RKO (cell line): ENCODE results near the gene CAPN12.

Experiments used
- DNase-seq: peaks from one replicate; pipeline ENCODE4 v3.0.0-alpha.2; 2016; ENCODE audit warnings: low spot score

The CAPN12 gene

GRCh38 chr19:38737921-38738737 is 6.1 kb downstream of the CAPN12 start:
- no peak for DNase-seq

- no peak for DNase-seq
Observed at GRCh38 chr19:38737281-38737865, 6.9 kb downstream of the CAPN12 start.

GRCh38 chr19:38736413-38737280 is 7.6 kb downstream of the CAPN12 start:
- no peak for DNase-seq

- peak; percentile 75 for DNase-seq
Observed at GRCh38 chr19:38736036-38736412, 8.2 kb downstream of the CAPN12 start.

GRCh38 chr19:38735257-38735686 is 9.0 kb downstream of the CAPN12 start:
- no peak for DNase-seq

- DNase-seq: no peak
Observed at GRCh38 chr19:38734426-38735256, 9.6 kb downstream of the CAPN12 start.

GRCh38 chr19:38734176-38734425 is 10.2 kb downstream of the CAPN12 start:
- DNase-seq: no peak

- no peak for DNase-seq
Observed at GRCh38 chr19:38733493-38734175, 10.6 kb downstream of the CAPN12 start.

- no peak for DNase-seq
Observed at GRCh38 chr19:38733241-38733492, 11.1 kb downstream of the CAPN12 start.

GRCh38 chr19:38731654-38732301 is 12.5 kb downstream of the CAPN12 start:
- no peak for DNase-seq

GRCh38 chr19:38730731-38731589 is 13.3 kb downstream of the CAPN12 start:
- DNase-seq: no peak

GRCh38 chr19:38730470-38730730 is 13.9 kb downstream of the CAPN12 start:
- DNase-seq: no peak

- DNase-seq: peak; percentile 62
Observed at GRCh38 chr19:38729653-38730469, 14.4 kb downstream of the CAPN12 start.

GRCh38 chr19:38728752-38729541 is 15.3 kb downstream of the CAPN12 start:
- no peak for DNase-seq

GRCh38 chr19:38727868-38728660 is 16.2 kb downstream of the CAPN12 start:
- no peak for DNase-seq

GRCh38 chr19:38727306-38727867 is 16.9 kb downstream of the CAPN12 start:
- no peak for DNase-seq

GRCh38 chr19:38726761-38727301 is 17.4 kb downstream of the CAPN12 start:
- DNase-seq: no peak
